Left renal cortex interstitium (tissue), 4 donors: ENCODE measurements around the gene ZFYVE9. TPM values are rescaled to one million over a fixed set of nuclear protein-coding genes. Genes with fewer than 3 reads are reported as not detected.
A peak's percentile ranks its signal among the peaks of the same experiment; 100 is the strongest.

Source experiments
- DNase-seq, 4 donors: peaks; one replicate each; pipeline ENCODE4 v3.0.0-alpha.2; 2013; ENCODE audit warnings: low read depth in 4 of 4, low spot score in 2 of 4, missing footprints in 1 of 4
- polyA plus RNA-seq, 4 donors: library from polyadenylated mRNA; unstranded; fragments of 120-200 nt; gene quantifications; one replicate each; pipeline ENCODE4 v1.2.1, GENCODE V29; 2013; ENCODE audit not compliant: insufficient read length in 4 of 4

Gene ZFYVE9
- polyA plus RNA-seq, 4 donors: 32.2 to 36.9 (median 34.3) TPM

DNA sequence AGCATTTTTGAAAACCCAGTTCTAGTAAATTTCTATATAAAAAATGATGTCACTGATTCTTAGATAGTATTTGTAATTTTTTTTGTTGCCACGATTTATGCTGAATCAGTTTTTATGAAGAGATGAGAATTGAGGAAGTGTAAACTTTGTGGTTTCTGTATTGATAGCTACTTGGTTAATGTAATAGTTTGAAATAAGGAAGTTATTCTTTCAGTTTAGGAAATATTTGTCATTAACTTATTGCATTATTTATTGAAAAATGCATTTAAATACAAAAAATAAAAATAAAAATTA, 97.8 kb downstream of the ZFYVE9 start:
- DNase-seq: no peak

DNA sequence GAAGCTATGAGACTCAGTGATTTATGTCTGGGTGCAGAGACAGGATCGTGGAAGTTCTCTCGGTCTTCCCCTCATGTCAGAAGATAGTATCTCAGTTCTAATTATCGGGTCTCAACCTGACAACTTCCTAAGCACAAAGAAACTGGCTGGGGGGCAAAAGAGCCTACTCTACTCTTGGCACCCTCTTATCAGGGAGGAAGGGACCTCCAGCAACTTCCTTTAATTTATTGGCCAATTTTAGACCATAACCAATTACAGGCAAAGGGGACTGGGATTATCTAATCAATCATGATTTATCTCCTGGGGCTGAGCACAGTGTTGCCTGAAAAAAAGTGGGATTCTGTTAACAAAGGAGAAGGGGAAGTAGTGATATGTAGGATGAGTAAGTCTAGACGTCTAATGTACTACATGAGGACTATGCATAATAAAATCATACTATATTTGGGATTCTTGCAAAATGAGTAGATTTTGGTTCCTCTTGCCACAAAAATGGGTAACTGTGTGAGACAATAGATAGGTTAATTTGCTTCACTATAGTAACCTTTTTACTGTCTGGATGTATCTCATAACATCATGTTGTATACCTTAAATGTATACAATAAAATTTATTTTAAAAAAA, 98.8 kb downstream of the ZFYVE9 start:
- DNase-seq: no peak

DNA sequence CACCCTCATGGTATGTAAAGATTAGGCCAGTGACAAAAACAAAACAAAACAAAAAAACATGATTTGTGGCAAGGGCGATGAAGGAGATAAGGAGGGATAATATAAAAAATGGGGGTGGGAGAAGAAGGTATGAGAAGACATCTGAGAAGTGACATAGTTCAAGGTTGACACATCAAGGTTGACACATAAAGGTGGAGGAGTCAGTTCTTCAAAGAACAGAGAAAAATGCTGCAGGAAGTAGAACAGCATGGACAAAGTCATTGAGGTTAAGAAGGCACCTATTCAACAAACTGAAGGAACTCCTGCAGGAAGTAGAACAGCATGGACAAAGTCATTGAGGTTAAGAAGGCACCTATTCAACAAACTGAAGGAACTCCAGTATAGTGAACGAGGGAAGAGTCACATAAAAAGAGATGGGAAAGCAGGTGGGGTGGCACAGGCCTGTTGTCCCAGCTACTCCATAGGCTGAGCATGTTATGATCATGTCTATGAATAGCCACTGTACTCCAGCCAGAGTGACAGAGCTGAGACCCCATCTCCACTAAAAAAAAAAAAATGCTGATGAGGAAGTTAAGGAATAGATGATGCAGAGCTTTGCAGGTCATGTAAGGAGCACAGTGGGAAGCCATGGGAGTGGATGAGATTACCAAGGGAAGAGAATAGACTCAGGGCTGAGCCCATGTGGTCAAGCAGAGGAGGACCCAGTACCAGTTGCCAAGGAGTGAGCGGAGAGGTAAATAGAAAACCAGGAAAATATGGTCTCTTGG, 101.5 kb downstream of the ZFYVE9 start:
- no peak for DNase-seq

DNA sequence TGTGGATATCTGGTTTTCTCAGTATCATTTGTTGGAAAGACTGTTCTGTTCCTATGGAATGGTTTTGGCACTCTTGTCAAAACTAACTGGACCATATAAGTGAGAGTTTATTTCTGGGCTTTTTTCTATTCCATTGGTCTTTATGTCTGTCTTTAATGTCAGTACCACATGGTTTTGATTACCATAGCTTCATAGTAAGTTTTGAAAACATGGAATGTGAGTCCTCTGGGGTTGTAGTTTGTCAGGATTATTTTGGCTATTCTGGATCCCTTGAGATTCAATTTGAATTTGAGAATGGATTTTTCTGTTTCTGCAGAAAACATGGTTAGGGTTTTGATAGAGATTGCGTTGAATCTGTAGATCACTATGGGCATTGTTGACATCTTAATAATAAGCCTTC, 107.9 kb downstream of the ZFYVE9 start:
- no peak for DNase-seq

DNA sequence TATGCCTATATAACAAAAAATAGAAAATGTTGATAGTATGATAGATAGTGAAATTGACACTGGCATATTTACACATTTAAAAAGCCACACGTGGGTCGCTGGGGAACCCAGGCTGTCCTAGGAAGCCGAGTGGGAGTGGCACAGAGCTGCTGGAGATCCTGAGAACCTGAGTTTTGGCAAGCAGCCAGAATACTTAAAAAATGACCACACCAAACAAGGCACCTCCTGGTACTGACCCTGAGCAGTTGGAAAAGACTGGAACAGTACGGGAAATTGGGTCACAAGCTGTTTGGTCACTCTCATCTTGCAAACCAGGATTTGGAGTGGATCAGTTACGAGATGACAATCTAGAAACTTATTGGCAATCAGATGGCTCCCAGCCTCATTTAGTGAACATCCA, 111.5 kb downstream of the ZFYVE9 start:
- no peak for DNase-seq

DNA sequence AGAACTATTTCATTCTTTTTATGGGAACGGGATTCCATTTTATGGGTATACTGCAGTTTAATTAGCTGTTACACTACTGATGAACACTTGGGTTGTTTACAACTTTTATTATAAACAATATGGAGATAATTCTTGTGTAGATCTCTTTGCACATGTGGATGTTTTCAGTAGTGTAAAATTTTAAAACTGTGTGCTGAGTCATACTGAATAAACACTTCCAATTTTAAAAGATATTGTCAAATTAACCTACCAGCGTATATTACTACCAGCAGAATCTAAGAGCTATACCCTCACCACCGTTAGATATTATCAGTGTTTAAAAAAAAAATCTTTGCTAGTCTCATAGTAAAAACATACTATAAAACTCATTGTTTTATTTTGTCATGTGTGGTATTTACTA, 118.0 kb downstream of the ZFYVE9 start:
- no peak for DNase-seq

DNA sequence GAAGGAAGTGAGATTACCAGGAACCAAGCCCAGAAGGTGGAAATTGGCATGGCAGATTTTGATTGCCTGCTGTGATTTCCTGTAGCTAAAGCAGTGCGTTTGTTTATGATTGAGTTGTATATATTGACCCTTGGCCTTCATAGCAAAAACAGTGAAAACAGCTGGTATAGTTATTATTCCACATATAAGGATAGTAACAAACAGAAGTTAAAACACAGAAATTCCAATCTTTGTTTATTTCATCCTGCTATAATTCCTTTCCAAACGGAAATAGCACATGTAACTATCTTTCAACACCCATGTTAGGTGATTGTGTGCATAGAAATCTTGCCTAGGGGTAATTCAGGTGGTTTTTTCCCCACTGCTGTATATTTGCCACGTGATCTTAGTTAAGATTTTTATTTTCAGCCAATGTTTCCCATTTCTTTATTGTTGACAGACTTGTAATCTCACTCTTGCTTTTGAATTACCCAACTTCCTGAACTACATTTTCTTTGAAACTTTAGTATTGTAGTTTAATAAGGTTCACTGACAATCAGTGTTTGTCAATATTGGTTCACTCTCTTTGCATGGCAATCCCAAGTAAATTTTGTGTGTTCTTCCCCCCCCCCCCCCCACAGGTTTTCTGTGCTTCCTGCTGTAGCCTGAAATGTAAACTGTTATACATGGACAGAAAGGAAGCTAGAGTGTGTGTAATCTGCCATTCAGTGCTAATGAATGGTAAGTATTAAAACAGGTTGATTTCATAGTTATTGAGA, 121.4 kb downstream of the ZFYVE9 start:
- DNase-seq: no peak

DNA sequence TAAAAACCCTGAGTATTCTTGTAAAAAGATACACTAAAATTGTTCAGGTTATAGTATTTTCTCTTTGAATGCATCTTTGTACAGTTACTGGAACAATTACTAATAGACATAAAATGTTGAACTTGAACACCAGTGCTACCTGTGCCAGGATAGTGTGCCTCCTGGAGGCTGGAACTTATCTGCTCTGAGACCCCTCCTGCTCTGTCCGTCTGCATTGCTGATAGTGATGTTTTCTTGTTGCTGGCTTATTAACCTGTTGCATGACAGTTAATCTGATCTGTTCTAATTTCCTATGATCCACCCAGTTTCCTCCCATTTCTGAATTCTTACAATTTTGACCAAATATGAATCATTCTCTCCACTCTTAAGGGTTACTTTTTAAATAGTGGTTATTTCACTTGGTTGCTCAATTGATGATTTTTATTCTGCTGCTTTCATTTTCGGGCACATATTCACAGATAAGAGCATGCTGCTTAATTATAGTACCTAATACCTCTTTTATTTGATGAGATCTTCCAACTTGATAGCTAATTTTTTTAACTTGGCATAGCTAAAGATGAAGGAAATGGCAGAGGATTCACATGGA, 122.7 kb downstream of the ZFYVE9 start:
- DNase-seq: no peak

DNA sequence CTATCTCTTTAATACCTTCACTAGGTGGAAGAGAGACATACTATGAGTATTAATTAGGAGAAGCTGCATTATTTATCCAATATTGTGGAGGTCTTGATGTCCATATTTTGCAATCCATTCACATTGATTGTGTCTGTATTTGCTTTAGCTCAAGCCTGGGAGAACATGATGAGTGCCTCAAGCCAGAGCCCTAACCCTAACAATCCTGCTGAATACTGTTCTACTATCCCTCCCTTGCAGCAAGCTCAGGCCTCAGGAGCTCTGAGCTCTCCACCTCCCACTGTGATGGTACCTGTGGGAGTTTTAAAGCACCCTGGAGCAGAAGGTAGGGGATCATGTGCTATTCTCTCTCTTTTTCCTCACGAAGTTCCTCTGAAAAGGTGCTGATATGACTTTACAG, 124.6 kb downstream of the ZFYVE9 start:
- no peak for DNase-seq

DNA sequence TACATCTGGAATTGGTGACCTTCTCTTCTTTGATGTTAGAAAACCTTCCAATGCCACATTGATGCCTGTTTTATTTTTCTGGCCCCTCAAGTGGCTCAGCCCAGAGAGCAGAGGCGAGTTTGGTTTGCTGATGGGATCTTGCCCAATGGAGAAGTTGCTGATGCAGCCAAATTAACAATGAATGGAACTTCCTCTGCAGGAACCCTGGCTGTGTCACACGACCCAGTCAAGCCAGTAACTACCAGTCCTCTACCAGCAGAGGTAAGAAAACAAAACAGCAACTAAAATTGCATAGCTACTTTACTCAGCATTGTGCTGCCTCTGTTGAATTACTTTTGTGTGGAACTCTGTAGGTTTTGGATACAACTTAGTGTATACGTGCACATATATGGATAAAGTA, 126.5 kb downstream of the ZFYVE9 start:
- DNase-seq: no peak

DNA sequence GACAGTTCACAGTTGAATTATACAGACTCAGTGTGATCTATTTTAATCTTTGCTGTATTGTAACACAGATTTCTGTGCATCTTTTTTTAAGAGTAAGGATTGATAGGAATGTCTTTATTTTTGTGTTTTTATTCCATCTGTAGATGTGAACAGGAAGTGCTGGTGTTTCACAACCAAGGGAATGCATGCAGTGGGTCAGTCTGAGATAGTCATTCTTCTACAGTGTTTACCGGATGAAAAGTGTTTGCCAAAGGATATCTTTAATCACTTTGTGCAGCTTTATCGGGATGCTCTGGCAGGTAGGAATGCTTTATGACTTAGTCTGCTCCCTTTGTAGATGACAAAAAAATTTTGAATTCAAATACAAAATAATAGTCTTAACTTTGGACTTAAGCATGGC, 139.6 kb downstream of the ZFYVE9 start:
- DNase-seq: no peak

DNA sequence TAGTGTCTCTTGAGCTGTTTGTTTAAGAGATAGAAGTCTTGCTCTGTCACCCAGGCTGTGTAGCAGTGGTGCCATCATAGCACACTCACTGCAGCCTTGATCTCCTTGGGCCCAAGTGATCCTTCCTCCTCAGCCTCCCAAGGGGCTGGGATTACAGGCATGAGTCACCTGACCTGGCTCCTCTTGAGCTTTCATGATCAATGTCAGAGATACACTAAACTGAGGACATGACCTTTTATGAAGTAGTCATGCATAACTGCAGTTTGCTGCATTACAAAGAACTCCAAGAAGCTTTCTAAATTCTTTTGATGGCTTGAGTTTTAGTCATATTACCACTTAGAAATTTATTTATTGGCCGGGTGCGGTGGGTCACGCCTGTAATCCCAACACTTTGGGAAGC, 146.4 kb downstream of the ZFYVE9 start:
- DNase-seq: no peak

DNA sequence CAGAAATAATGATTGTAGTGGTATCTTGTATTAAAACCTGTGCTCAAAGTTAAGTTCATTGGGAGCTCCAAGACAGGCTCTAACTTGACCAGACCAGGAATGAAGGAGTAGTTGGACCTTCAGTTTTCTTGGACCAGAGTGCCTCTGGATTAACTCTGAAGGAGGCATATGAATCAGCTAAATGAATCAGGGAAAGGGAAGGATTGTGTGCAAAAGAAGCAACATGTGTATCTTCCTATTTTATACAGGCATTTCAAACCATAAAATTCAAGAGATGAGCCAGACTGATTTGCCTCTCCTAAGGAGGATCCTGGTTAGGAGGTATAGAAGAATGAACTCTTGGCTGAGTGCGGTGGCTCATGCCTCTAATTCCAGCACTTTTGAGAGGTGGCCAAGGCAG, 152.7 kb downstream of the ZFYVE9 start:
- no peak for DNase-seq

DNA sequence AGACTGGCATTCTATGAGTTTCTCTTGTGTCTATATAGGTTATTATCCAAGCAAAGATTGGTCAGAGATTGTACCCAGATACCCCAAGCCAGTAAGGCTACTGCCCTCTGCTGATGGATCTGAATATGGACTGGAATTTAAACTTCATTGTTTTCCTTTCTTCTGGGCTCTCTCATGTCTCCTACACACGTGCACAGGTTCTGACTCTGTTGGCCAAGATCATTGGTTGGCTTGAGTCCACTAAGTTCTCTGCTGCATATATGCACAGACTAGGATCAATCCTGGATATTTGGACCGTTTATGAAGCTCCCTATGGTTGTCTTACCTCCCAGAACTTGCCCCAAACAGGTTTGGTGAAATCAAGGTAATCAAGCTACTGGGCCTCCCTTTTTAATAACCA, 154.5 kb downstream of the ZFYVE9 start:
- peak; percentile 3 to 24 (median 9) for DNase-seq

DNA sequence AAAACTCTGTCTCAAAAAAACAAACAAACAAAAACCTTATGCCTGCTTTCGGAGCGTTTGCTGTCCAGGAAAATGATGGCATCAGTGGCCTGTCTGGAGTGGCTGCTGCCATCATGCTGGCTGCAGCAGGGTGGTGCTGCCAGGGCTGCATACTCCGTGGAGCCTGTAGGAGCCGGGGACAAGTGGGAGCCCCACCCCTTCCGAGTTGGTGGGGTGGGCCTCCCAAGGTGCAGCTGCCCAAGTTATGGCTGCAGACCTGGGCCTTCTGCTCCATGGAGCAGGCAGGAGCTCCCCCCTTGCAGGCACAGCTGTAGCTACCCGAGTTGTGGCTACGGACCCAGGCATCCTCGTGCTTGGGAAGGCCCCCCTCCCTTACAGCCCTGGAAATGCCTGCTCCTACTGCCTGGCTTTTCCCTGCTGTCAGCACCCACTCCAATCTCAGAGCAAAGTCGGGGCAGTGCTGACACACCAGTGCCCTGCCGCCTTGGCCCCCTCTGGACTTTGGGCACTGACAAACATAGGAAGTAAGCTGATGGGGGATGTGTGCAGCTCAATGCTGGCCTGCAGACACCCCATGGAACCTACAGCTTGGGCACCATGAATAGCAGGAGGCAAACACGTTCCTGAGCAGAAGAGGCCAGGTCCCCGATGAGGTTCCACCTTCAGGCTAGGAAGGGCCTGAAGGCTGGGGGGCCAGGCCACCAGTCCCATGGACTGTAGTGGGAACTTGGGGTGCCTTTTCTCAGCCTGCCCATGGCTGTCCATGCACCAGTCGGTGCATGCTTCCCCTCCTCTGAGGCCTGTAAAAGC, 163.7 kb downstream of the ZFYVE9 start:
- DNase-seq: no peak

DNA sequence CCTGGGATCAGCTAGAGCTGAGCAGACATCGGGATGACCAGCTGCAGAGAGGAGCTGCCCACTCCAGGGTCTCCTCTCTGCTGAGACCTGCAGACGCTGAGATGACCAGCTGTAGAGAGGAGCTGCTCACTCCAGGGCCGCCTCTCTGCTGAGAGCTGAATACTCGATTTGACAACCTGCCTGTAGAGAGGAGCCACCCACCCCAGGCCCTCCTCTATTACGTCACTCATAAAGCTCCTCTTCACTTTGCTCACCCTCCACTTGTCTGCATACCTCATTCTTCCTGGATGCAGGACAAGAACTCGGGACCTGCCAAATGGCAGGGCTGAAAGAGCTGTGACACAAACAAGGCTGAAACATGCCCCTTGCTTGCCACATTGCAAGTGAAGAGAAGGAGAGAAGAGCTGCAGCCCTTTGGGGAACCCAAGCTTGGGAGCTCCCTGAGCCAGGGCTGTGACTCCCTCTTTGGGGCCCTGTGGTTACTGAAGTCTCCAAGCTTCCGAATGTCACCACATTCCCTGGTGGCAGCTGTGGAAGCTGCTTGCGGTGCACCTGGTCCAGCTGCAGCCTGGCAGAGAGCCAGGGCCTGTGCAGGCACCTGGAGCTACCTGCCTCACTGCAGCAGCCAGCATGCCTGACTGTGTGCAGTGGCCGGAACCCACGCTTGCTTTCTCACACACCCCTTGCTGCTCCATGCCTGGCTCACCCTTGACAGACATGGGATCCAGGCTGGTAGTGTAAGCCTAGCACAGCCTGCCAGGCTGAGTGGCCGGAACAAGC, 164.5 kb downstream of the ZFYVE9 start:
- DNase-seq: no peak

DNA sequence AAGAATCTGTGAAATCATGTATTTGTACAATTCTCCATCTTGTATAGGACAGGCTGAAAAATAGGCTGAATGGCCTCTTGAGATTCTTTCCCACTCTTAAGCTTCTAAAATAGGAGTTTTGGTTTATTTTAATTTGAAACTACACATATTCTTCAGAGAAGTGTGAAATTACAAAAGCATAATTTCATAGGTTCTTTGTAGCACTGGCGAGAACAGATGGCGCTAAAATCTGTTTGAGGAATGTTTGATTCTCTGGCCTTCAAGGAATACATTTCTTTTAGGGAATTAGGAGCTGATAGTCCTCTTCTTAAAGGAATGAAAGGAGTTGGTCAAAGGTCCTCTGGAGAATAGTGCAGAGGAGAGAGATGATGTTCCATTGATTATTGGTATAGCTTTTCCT, 179.2 kb downstream of the ZFYVE9 start:
- DNase-seq: no peak

DNA sequence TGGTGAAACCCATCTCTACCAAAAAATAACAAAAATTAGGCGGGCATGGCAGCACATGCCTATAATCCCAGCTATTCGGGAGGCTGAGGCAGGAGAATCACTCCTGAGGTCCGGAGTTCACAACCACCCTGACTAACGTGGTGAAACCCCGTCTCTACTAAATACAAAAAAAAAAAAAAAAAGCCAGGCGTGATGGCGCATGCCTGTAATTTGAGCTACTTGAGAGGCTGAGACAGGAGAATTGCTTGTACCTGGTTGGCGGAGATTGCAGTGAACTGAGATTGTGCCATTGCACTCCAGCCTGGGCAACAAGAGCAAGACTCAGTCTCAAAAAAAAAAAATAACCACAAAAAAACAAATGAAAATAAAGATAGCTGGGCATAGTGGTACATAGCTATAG, 181.8 kb downstream of the ZFYVE9 start:
- DNase-seq: no peak

DNA sequence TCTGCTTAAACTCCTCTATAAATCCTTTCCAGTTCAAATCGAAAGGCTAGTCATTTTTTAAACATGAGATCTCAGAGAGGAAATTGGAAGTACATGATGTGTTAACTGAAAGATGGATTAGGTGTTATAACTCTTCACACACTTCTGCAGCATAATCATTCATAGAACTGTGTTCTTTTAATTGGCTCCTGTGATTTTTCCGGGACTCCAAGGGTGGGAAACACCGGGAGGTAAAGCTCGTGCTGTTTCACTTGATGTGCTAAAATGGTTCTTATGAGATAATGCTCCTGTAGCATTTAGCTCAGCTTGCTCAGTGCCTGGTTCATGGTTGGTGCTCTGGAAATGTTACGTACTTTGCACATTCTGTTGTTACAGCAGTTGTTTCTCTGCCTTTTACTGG, 183.9 kb downstream of the ZFYVE9 start:
- DNase-seq: no peak

DNA sequence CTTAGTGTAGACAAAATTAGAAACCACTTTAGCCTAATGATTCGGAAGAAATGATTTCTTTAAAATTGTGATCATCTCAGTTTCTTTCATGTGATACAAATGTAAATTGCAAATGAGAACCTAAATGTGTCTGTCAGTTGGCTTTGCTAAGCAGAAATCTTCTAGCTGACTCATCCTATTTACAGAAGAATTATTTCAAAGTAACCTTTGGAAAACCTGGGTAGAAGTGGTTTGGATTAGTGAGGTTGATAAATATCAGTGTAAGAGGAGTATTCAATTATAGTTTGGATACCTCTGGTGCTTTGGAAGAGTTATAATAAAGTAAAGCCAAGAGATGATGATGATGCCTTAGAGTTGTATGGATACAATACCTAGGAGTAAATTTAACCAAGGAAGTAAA, 186.7 kb downstream of the ZFYVE9 start:
- DNase-seq: no peak
